K562 (cell line): Measurements from ENCODE around the gene ZDHHC18. TPM values are rescaled to one million over a fixed set of nuclear protein-coding genes. Genes with fewer than 3 reads are reported as not detected.

Experiments used
- ATAC-seq: fragments of 200-7000 bp; cut with Tn5 transposase; 3 replicates; pipeline ENCODE4 v1.9.1; 2020; ENCODE audit warnings: moderate library complexity
- BruUV-seq: library from RNA; stranded (reverse); fragments of 400-500 nt; replicated peaks from 2 replicates; lab custom pipeline; 2021; lab: Mats Ljungman, UMichigan
- CTCF ChIA-PET: fragments of 300-600 bp; formaldehyde crosslinking; extraction: SDS; loops from one replicate; lab custom pipeline; 2021; ENCODE audit warnings: low intra/inter-chr PET ratio; lab: Yijun Ruan, JAX
- POLR2A ChIA-PET: fragments of 300-600, 350-650 bp; sonication (Branson Sonifier 250); formaldehyde crosslinking; extraction: SDS; loops from one replicate; lab custom pipeline; 2021; ENCODE audit warnings: antibody characterized with exemption, inconsistent platforms; lab: Yijun Ruan, JAX
- DNase-seq, 4 experiments: peaks; one replicate each; pipeline versions ENCODE4 v3.0.0 to v3.0.0-alpha.2; 2011 to 2018; ENCODE audit warnings: low spot score in 3 of 4, mixed read lengths in 3 of 4; ENCODE audit errors: extremely low read depth in 1 of 4
- FAIRE-seq: peaks from 2 replicates; lab custom pipeline; 2011; peaks lifted over from hg19 to GRCh38; lab: Jason Lieb, UNC
- H2AFZ ChIP-seq: 2 replicates; pipeline ENCODE4 v1.6.0; 2011; ENCODE audit warnings: low read depth, low read length, control low read depth, inconsistent platforms
- H3K27ac ChIP-seq: fragments of 200-600 bp; 3 replicates; pipeline ENCODE4 v1.8.0; 2011; ENCODE audit warnings: low read depth, mild to moderate bottlenecking, control low read depth, inconsistent platforms, low read length, moderate library complexity, mixed read lengths; ENCODE audit errors: extremely low read depth
- H3K27me3 ChIP-seq, 2 experiments: fragments of 300-600 bp in 1 of 2; 2 replicates in 1 of 2; 3 replicates in 1 of 2; pipeline versions ENCODE4 v1.6.0 to v1.8.0; 2011; ENCODE audit warnings: inconsistent platforms in 2 of 2, low read length in 2 of 2, mild to moderate bottlenecking in 1 of 2, mixed read lengths in 1 of 2, moderate library complexity in 1 of 2; ENCODE audit not compliant: control insufficient read depth in 2 of 2, insufficient read depth in 2 of 2
- H3K36me3 ChIP-seq: fragments of 300-600 bp; 3 replicates; pipeline ENCODE4 v1.8.0; 2011; ENCODE audit warnings: mild to moderate bottlenecking, low read length, inconsistent platforms; ENCODE audit not compliant: control insufficient read depth, insufficient read depth
- H3K4me1 ChIP-seq, 2 experiments: fragments of 200-600 bp in 1 of 2; replicated peaks in 1 of 2; 2 replicates in 1 of 2; 3 replicates in 1 of 2; pipeline versions ENCODE4 v1.5.1 to v1.8.0; 2011; ENCODE audit warnings: inconsistent platforms in 2 of 2, low read length in 2 of 2, mild to moderate bottlenecking in 1 of 2, mixed read lengths in 1 of 2, moderate library complexity in 1 of 2; ENCODE audit not compliant: control insufficient read depth in 2 of 2, insufficient read depth in 2 of 2
- H3K4me2 ChIP-seq: 2 replicates; pipeline ENCODE4 v1.6.1; 2011; ENCODE audit warnings: low read length, control low read depth, inconsistent platforms, mixed read lengths; ENCODE audit not compliant: insufficient read depth
- H3K4me3 ChIP-seq: fragments of 200-600 bp; sonication (generic), shearing (Covaris generic); 2 replicates; pipeline ENCODE4 v1.5.1; 2016; ENCODE audit warnings: control low read depth, inconsistent platforms
- H3K79me2 ChIP-seq: fragments of 200-600 bp; 3 replicates; pipeline ENCODE4 v1.8.0; 2011; ENCODE audit warnings: low read length, inconsistent platforms; ENCODE audit not compliant: control insufficient read depth, insufficient read depth
- H3K9ac ChIP-seq, 2 experiments: 2 replicates each; pipeline versions ENCODE4 v1.6.0 to v1.6.1; 2011; ENCODE audit warnings: low read depth in 2 of 2, low read length in 2 of 2, control low read depth in 1 of 2, inconsistent platforms in 1 of 2, mild to moderate bottlenecking in 1 of 2, mixed read lengths in 1 of 2; ENCODE audit not compliant: insufficient read depth in 1 of 2
- H3K9me1 ChIP-seq: one replicate; pipeline ENCODE4 v1.6.0; 2011; ENCODE audit warnings: inconsistent platforms, mild to moderate bottlenecking, low read length, moderate library complexity; ENCODE audit not compliant: control insufficient read depth, insufficient read depth
- H3K9me3 ChIP-seq: replicated peaks from 2 replicates; pipeline ENCODE4 v1.5.1; 2011; ENCODE audit warnings: low read depth, low read length, inconsistent platforms; ENCODE audit not compliant: control insufficient read depth, insufficient read depth
- H4K20me1 ChIP-seq: replicated peaks from 2 replicates; pipeline ENCODE4 v1.6.1; 2011; ENCODE audit warnings: low read length, inconsistent platforms, mixed read lengths; ENCODE audit not compliant: control insufficient read depth, insufficient read depth
- MYBL2 ChIP-seq, 2 experiments: fragments of 450-650 bp in 1 of 2; sonication (generic) in 1 of 2; formaldehyde crosslinking in 1 of 2; IDR thresholded peaks; 2 replicates each; pipeline versions ENCODE4 v1.6.1 to v1.8.1; 2017 to 2022; ENCODE audit warnings: borderline replicate concordance in 1 of 2, inconsistent platforms in 1 of 2, low read depth in 1 of 2, mild to moderate bottlenecking in 1 of 2, missing genetic modification reagents in 1 of 2, moderate library complexity in 1 of 2
- TFE3 ChIP-seq: fragments of 450-650 bp; formaldehyde crosslinking; IDR thresholded peaks from 2 replicates; pipeline ENCODE4 v1.4.0; 2020; ENCODE audit warnings: mild to moderate bottlenecking, mixed read lengths
- USF1 ChIP-seq: sonication (generic); formaldehyde crosslinking; IDR thresholded peaks from 2 replicates; pipeline ENCODE4 v1.9.0; 2022; ENCODE audit warnings: mild to moderate bottlenecking, missing genetic modification reagents
- ZBTB8A ChIP-seq: fragments of 450-650 bp; IDR thresholded peaks from 2 replicates; pipeline ENCODE4 v1.6.1; 2018; ENCODE audit warnings: mild to moderate bottlenecking, moderate library complexity; ENCODE audit not compliant: partially characterized antibody
- WGBS: fragments of 100-300 bp; shearing (Covaris generic); methylation state at CpG from one replicate; pipeline ENCODE4 v1.1.6; 2016; ENCODE audit warnings: low coverage, mixed read lengths; ENCODE audit not compliant: insufficient coverage; ENCODE audit errors: missing lambda C conversion rate; 5-methylcytosine and 5-hydroxymethylcytosine counted together
- in situ Hi-C: fragments of 300-500 bp; cut with MboI; formaldehyde crosslinking; loops from 4 replicates; pipeline ENCODE4 v1.15.0; 2018; ENCODE audit warnings: inconsistent platforms, mixed read lengths
- intact Hi-C: fragments of 100-400 bp; cut with micrococcal nuclease; formaldehyde crosslinking; loops from 2 replicates; pipeline ENCODE4 v1.14.2; 2022
- polyA plus RNA-seq, 8 experiments: library from polyadenylated mRNA; depleted of rRNA in 4 of 8; stranded (reverse) in 5 of 8; unstranded in 3 of 8; fragments of >200 nt; fragmentation: Nextera tagmentation in 2 of 8; fragmentation: Illumina TruSeq in 1 of 8; extraction: Ambion mirVana in 2 of 8; extraction: Trizol in 1 of 8; gene quantifications; 2 replicates each; pipeline versions ENCODE4 v1.2.1 to v1.2.3, GENCODE V29; 2011 to 2014; ENCODE audit warnings: inconsistent platforms in 1 of 8, missing spikeins in 1 of 8
- total RNA-seq, 7 experiments: library from RNA; depleted of rRNA in 6 of 7; stranded (reverse); fragments of >200 nt in 6 of 7; fragmentation: Illumina TruSeq in 2 of 7; extraction: Trizol in 2 of 7; gene quantifications; 2 replicates each; pipeline versions ENCODE4 v1.2.1 to v1.2.3, GENCODE V29; 2011 to 2021; ENCODE audit warnings: low replicate concordance in 1 of 7

The ZDHHC18 gene
- total and polyA plus RNA-seq, 9 of the 15 experiments (the other 6 are each of a cell fraction or from before 2014, with no cell fraction given): 0.42 to 35.6 (median 15.8) TPM

GRCh38 chr1:26863685-26864077, 37.2 kb downstream of the ZDHHC18 start:
- in situ Hi-C loops (no loop called here), intact Hi-C loops (loop anchor here (10.0 kb wide), 1 partner anchor 169 kb away; the partner anchor contains the start of gene ARID1A)
- H4K20me1 ChIP-seq: no peaks in the 10 kb centered on the region
- CTCF ChIA-PET: no interaction called here
- no peak overlapping the region for H3K4me3 ChIP-seq
- peak overlapping the region in 1 of 2 experiments; percentile 98; a peak in 2 of 4 replicates for H3K9ac ChIP-seq
- WGBS: 76% methylated on average over 17 of the region's 20 CpGs
- peak in 1 of 4 experiments; percentile 39 for DNase-seq
- no peaks in the 10 kb centered on the region for H3K9me1 ChIP-seq
- FAIRE-seq: no peak
- H3K9me3 ChIP-seq: no peaks in the 10 kb centered on the region
- H3K79me2 ChIP-seq: no peaks in the 10 kb centered on the region
- no peaks in the 10 kb centered on the region for H3K27me3 ChIP-seq
- ATAC-seq: no peak
- POLR2A ChIA-PET: interaction anchor here (0.5 to 0.9 kb wide), 4 partner anchors 9 to 393 kb away, joined by 3 to 4 read pairs (median 3); no protein-coding TSS in a partner anchor
- no peak overlapping the region for H2AFZ ChIP-seq
- no peaks in the 10 kb centered on the region for H3K36me3 ChIP-seq
- peak overlapping the region; percentile 98; the same call in 1 of the 2 replicates for H3K4me2 ChIP-seq
- no TSS peak for BruUV-seq
- no peak overlapping the region for H3K27ac ChIP-seq
- H3K4me1 ChIP-seq: peaks cover 21 to 36% of the 10 kb centered on the region in 2 experiments
- TF ChIP-seq USF1 (CRISPR knock-in tag) (no peak), ZBTB8A (no peak), TFE3 (CRISPR knock-in tag) (no peak), MYBL2 (IDR thresholded peaks at IDR 0.05; ENCODE audit: low read depth) (no peak), MYBL2 (CRISPR knock-in tag; IDR thresholded peaks at IDR 0.05; ENCODE audit: borderline replicate concordance) (no peak)
- TF ChIP-seq, all 486 proteins: peak for 0
